ENCODE data around the gene HDGF. TPM values are rescaled to one million over a fixed set of nuclear protein-coding genes. Genes with fewer than 3 reads are reported as not detected.

Gene HDGF
- total and polyA plus RNA-seq, 2 of the 8 experiments (the other 6 are each of a cell fraction or from before 2014, with no cell fraction given) = 145 to 391 TPM

- TF ChIP-seq CHD7 (IDR thresholded peaks at IDR 0.05; ENCODE audit: insufficient replicate concordance, low read length) = no peak
- TF ChIP-seq SIX5 (IDR thresholded peaks at IDR 0.05; ENCODE audit: low read depth, low read length) = no peak
- no peak for TF ChIP-seq KDM1A (IDR thresholded peaks at IDR 0.05; ENCODE audit: borderline replicate concordance, low read length)
- TF ChIP-seq, protein P1, sequence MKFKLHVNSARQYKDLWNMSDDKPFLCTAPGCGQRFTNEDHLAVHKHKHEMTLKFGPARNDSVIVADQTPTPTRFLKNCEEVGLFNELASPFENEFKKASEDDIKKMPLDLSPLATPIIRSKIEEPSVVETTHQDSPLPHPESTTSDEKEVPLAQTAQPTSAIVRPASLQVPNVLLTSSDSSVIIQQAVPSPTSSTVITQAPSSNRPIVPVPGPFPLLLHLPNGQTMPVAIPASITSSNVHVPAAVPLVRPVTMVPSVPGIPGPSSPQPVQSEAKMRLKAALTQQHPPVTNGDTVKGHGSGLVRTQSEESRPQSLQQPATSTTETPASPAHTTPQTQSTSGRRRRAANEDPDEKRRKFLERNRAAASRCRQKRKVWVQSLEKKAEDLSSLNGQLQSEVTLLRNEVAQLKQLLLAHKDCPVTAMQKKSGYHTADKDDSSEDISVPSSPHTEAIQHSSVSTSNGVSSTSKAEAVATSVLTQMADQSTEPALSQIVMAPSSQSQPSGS (IDR thresholded peaks at IDR 0.05; ENCODE audit: low read length) = no peak
- TF ChIP-seq RAD21 (IDR thresholded peaks at IDR 0.05 in 1 of 2, conservative IDR thresholded peaks at IDR 0.05 in 1 of 2; ENCODE audit: low read depth in 2 of 2, low read length in 2 of 2) = no peak
- TF ChIP-seq TAF1 (IDR thresholded peaks at IDR 0.05; ENCODE audit: low read depth, low read length) = no peak
- no peak for TF ChIP-seq SP1 (IDR thresholded peaks at IDR 0.05; ENCODE audit: low read depth, low read length)
- no peak for TF ChIP-seq ZNF274 (IDR thresholded peaks at IDR 0.05; ENCODE audit: borderline replicate concordance, extremely low read depth, low read length)
- no peak for TF ChIP-seq POU5F1 (IDR thresholded peaks at IDR 0.05; ENCODE audit: low read depth, low read length)
Observed at GRCh38 chr1:156727492-156727891, 24.0 kb downstream of the HDGF start (continued).

Measured in H1 (cell line).